OCI-LY3 (cell line): Measurements from ENCODE around the gene IER5L.
"Not testable (repeated sequence)": the region's sequence is repeated elsewhere in the genome, so short reads cannot be mapped to it uniquely, and the experiment has no call there.

Experiments
- H2AFZ ChIP-seq: fragments of 200-600, 300-600 bp; shearing (Covaris generic); 2 replicates; pipeline ENCODE4 v1.6.0; 2014; ENCODE audit warnings: antibody characterized with exemption, low read depth, low read length
- H3K27ac ChIP-seq: fragments of 200-600, 300-600 bp; sonication (generic); 2 replicates; pipeline ENCODE4 v1.5.1; 2014; ENCODE audit warnings: mild to moderate bottlenecking, low read length, moderate library complexity, mixed read lengths
- H3K27me3 ChIP-seq: fragments of 200-600, 300-600 bp; sonication (generic); 2 replicates; pipeline ENCODE4 v1.6.1; 2014; ENCODE audit warnings: low read depth, low read length, mixed read lengths
- H3K36me3 ChIP-seq: fragments of 200-600, 300-600 bp; sonication (generic); replicated peaks from 2 replicates; pipeline ENCODE3; 2014; ENCODE audit warnings: low read depth, low read length, mixed read lengths
- H3K4me1 ChIP-seq: fragments of 300-600, 200-600 bp; sonication (generic); 2 replicates; pipeline ENCODE4 v1.6.1; 2014; ENCODE audit warnings: low read length, mixed read lengths
- H3K4me2 ChIP-seq: fragments of 200-600, 300-600 bp; sonication (generic); 2 replicates; pipeline ENCODE4 v1.6.1; 2014; ENCODE audit warnings: low read length, mixed read lengths
- H3K4me3 ChIP-seq: fragments of 300-600, 200-600 bp; sonication (generic); 2 replicates; pipeline ENCODE4 v1.5.1; 2014; ENCODE audit warnings: antibody characterized with exemption, mild to moderate bottlenecking, low read length, moderate library complexity
- H3K79me2 ChIP-seq: fragments of 300-600, 200-600 bp; shearing (Covaris generic); 2 replicates; pipeline ENCODE4 v1.6.1; 2014; ENCODE audit warnings: mild to moderate bottlenecking, low read length, mixed read lengths
- H3K9ac ChIP-seq: fragments of 300-600, 200-600 bp; shearing (Covaris generic); 2 replicates; pipeline ENCODE4 v1.6.0; 2014; ENCODE audit warnings: mild to moderate bottlenecking, low read length, moderate library complexity
- H3K9me3 ChIP-seq: fragments of 200-600, 300-600 bp; shearing (Covaris generic); 2 replicates; pipeline ENCODE4 v1.6.1; 2014; ENCODE audit warnings: low read length, mixed read lengths; ENCODE audit not compliant: insufficient read depth
- H4K20me1 ChIP-seq: fragments of 200-600, 300-600 bp; sonication (generic); 2 replicates; pipeline ENCODE4 v1.6.1; 2016; ENCODE audit warnings: low read length, mixed read lengths; ENCODE audit not compliant: insufficient read depth
- EZH2phosphoT487 ChIP-seq: fragments of 200-600 bp; shearing (Covaris generic); IDR thresholded peaks from 2 replicates; pipeline ENCODE4 v1.6.1; 2018; ENCODE audit warnings: antibody characterized with exemption, mixed run types, low read depth
- TF ChIP-seq, protein P1 (sequence below): fragments of 200-600, 300-600 bp; sonication (generic); IDR thresholded peaks from 2 replicates; pipeline ENCODE4 v1.5.1; 2014; ENCODE audit warnings: antibody characterized with exemption, low read length, low read depth

Gene IER5L

DNA sequence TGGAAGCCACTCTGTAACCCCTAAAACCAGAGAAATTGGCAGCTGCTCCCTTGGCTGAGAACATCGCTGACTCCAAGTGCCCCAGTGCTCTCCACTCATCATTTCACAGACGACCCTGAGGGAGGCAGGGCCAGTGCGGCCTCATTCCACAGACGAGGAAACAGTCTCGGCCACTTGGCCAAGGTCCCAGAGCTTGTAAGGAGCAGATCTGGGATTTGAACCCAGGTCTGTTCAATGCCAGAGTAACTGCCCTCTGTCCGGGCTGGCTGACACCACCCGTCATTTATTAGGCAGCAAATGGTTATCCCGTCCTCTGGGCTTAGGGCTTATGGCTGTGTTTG lies 19.9 kb upstream of the IER5L start:
- Histone ChIP-seq H3K4me3 (no peak overlapping the region), H3K36me3 (no peaks in the 10 kb centered on the region), H3K4me1 (peaks cover 3% of the 10 kb centered on the region; the same call in 1 of the 2 replicates), H3K27me3 (peaks cover 8% of the 10 kb centered on the region; the same call in 1 of the 2 replicates), H3K9ac (no peak overlapping the region), H4K20me1 (no peaks in the 10 kb centered on the region), H3K27ac (no peak overlapping the region), H3K79me2 (no peaks in the 10 kb centered on the region), H2AFZ (no peak overlapping the region), H3K9me3 (no peaks in the 10 kb centered on the region), H3K4me2 (no peak overlapping the region)
- TF ChIP-seq, protein P1, sequence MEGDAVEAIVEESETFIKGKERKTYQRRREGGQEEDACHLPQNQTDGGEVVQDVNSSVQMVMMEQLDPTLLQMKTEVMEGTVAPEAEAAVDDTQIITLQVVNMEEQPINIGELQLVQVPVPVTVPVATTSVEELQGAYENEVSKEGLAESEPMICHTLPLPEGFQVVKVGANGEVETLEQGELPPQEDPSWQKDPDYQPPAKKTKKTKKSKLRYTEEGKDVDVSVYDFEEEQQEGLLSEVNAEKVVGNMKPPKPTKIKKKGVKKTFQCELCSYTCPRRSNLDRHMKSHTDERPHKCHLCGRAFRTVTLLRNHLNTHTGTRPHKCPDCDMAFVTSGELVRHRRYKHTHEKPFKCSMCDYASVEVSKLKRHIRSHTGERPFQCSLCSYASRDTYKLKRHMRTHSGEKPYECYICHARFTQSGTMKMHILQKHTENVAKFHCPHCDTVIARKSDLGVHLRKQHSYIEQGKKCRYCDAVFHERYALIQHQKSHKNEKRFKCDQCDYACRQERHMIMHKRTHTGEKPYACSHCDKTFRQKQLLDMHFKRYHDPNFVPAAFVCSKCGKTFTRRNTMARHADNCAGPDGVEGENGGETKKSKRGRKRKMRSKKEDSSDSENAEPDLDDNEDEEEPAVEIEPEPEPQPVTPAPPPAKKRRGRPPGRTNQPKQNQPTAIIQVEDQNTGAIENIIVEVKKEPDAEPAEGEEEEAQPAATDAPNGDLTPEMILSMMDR: no peak
- no peak for TF ChIP-seq EZH2phosphoT487

DNA sequence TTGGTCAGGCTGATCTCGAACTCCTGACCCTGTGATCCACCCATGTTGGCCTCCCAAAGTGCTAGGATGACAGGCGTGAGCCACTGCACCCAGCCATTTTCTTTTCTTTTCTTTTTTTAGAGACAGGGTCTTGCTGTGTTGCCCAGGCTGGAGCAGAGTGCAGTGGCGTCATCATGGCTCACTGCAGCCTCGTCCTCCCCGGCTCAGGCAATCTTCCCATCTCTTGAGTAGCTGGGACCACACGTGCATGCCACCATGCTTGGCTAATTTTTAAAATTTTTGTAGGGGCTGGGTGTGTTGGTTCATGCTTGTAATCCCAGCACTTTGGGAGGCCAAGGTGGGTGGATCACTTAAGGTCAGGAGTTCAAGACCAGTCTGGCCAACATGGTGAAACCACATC lies 19.0 kb upstream of the IER5L start:
- not testable (repeated sequence) for H3K4me3 ChIP-seq, H3K9me3 ChIP-seq, H4K20me1 ChIP-seq, H3K4me2 ChIP-seq, H3K4me1 ChIP-seq, H3K9ac ChIP-seq, H3K36me3 ChIP-seq, H2AFZ ChIP-seq, H3K79me2 ChIP-seq, H3K27ac ChIP-seq
- peaks cover 15% of the 10 kb centered on the region; the same call in 1 of the 2 replicates for H3K27me3 ChIP-seq

- Histone ChIP-seq H3K9me3 (no peaks in the 10 kb centered on the region), H3K9ac (no peak overlapping the region), H3K79me2 (no peaks in the 10 kb centered on the region), H3K4me3 (no peak overlapping the region), H3K27ac (no peak overlapping the region), H3K4me1 (no peaks in the 10 kb centered on the region), H3K27me3 (peaks cover 15% of the 10 kb centered on the region; the same call in 1 of the 2 replicates), H4K20me1 (no peaks in the 10 kb centered on the region), H2AFZ (no peak overlapping the region), H3K4me2 (no peak overlapping the region), H3K36me3 (no peaks in the 10 kb centered on the region)
- no peak for TF ChIP-seq EZH2phosphoT487
- TF ChIP-seq, protein P1: no peak
Observed at GRCh38 chr9:129195606-129196005, 17.5 kb upstream of the IER5L start.

- TF ChIP-seq EZH2phosphoT487: no peak
- TF ChIP-seq, protein P1: no peak
- Histone ChIP-seq H3K79me2 (no peaks in the 10 kb centered on the region), H3K27me3 (peaks cover 15% of the 10 kb centered on the region; the same call in 1 of the 2 replicates), H3K4me2 (no peak overlapping the region), H2AFZ (no peak overlapping the region), H4K20me1 (no peaks in the 10 kb centered on the region), H3K9ac (no peak overlapping the region), H3K4me1 (no peaks in the 10 kb centered on the region), H3K36me3 (no peaks in the 10 kb centered on the region), H3K4me3 (no peak overlapping the region), H3K27ac (no peak overlapping the region), H3K9me3 (no peaks in the 10 kb centered on the region)
Observed at GRCh38 chr9:129194221-129194620, 16.2 kb upstream of the IER5L start.

DNA sequence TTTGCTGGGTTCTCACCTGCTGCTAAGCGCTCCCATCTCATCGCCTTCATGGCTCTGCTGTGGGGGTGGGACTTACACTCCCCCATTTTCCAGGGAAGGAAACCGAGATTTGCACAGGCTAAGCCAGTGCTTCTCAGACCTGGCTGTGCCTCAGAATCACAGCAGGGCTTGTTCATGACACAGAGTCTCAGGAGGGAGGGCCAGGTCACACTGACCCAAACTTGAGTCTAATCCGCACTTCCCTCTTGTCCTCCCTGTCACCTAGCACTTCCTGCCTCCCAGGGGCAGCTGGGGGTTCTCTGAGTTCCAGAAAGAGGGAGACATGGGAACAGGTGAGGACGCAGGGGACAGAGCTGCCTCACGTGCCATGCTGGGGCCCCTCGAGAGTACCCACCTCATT lies 15.6 kb upstream of the IER5L start:
- no peak overlapping the region for H2AFZ ChIP-seq
- H4K20me1 ChIP-seq: no peaks in the 10 kb centered on the region
- TF ChIP-seq EZH2phosphoT487: no peak
- TF ChIP-seq, protein P1: no peak
- no peaks in the 10 kb centered on the region for H3K79me2 ChIP-seq
- no peaks in the 10 kb centered on the region for H3K36me3 ChIP-seq
- H3K9ac ChIP-seq: no peak overlapping the region
- H3K27ac ChIP-seq: no peak overlapping the region
- no peaks in the 10 kb centered on the region for H3K4me1 ChIP-seq
- H3K4me2 ChIP-seq: no peak overlapping the region
- no peak overlapping the region for H3K4me3 ChIP-seq
- peaks cover 15% of the 10 kb centered on the region; the same call in 1 of the 2 replicates for H3K27me3 ChIP-seq
- H3K9me3 ChIP-seq: no peaks in the 10 kb centered on the region
